ENCODE data around the gene FAM174B.

DNA sequence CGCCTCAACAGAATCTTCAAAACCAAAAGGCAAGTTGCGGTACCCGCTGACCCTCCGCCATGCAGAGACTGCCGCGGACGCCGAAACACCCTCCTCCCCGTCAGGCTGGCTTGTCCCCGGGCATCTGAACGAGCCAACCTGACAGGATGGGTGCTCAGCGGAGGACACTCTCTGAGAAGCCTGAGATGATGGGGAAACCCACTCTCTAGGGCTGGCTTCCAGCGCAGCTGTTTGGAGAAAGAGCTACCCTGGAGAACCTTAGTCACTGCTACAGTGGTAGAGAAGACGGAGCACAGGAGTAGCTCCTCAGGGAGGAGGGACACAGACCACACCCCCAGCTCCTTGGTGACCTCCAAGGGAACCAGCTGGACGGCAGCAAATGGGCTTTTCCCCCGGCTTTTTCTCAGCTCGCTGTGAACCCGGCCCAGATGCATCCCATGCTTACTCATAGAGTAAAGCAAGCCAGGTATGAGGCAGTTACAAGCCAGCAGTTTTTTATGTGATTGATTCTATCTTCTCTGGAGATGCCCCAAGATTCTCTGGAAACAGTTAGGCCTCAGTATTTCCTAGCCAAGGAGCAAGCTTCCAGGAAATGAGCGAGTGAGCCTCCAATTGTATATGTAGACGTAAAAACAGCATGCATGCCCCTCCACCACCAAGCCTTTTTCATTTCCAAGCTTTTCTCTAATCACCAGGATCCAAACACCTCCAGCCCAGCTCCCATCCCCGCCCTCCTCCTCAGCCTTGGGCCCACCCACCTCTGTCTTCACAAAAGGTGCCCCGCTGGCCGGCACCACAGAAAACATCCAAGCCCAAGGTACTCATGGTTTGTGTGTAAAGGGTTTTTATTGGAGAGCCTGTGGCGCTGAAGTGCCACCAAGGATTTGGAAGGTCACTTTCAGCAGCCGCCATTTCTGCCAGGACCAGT lies 38.7 kb downstream of the FAM174B start:
- TF ChIP-seq POLR2A (IDR thresholded peaks at IDR 0.05) (no peak), POLR2AphosphoS5 (IDR thresholded peaks at IDR 0.05; ENCODE audit: insufficient read depth in 1 of 2, low read depth in 1 of 2) (no peak)
- TF ChIP-seq, protein P1, sequence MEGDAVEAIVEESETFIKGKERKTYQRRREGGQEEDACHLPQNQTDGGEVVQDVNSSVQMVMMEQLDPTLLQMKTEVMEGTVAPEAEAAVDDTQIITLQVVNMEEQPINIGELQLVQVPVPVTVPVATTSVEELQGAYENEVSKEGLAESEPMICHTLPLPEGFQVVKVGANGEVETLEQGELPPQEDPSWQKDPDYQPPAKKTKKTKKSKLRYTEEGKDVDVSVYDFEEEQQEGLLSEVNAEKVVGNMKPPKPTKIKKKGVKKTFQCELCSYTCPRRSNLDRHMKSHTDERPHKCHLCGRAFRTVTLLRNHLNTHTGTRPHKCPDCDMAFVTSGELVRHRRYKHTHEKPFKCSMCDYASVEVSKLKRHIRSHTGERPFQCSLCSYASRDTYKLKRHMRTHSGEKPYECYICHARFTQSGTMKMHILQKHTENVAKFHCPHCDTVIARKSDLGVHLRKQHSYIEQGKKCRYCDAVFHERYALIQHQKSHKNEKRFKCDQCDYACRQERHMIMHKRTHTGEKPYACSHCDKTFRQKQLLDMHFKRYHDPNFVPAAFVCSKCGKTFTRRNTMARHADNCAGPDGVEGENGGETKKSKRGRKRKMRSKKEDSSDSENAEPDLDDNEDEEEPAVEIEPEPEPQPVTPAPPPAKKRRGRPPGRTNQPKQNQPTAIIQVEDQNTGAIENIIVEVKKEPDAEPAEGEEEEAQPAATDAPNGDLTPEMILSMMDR (IDR thresholded peaks at IDR 0.05) = no peak
